Fibroblast of skin of right quadriceps (primary cell): ENCODE data around the gene SLIT3.
A peak's percentile ranks its signal among the peaks of the same experiment; 100 is the strongest.

Source experiments
- DNase-seq: peaks from one replicate; pipeline ENCODE4 v3.0.0-alpha.2; 2013

The SLIT3 gene

GRCh38 chr5:169013846-169014245 is 287.1 kb downstream of the SLIT3 start:
- DNase-seq, result peak; percentile 29

GRCh38 chr5:169013208-169013728 is 287.7 kb downstream of the SLIT3 start:
- peak; percentile 24 for DNase-seq

GRCh38 chr5:169012450-169012849 is 288.5 kb downstream of the SLIT3 start:
- no peak for DNase-seq

- no peak for DNase-seq
Observed at GRCh38 chr5:169011451-169011850, 289.5 kb downstream of the SLIT3 start.

GRCh38 chr5:169011009-169011408 is 289.9 kb downstream of the SLIT3 start:
- no peak for DNase-seq

- DNase-seq, result peak; percentile 23
Observed at GRCh38 chr5:169009123-169009522, 291.8 kb downstream of the SLIT3 start.

GRCh38 chr5:169006842-169007790 is 293.8 kb downstream of the SLIT3 start:
- DNase-seq, result peak; percentile 56

GRCh38 chr5:169004551-169004950 is 296.4 kb downstream of the SLIT3 start:
- DNase-seq, result peak; percentile 69

- peak; percentile 25 for DNase-seq
Observed at GRCh38 chr5:169003721-169004541, 297.0 kb downstream of the SLIT3 start.

GRCh38 chr5:169002953-169003555 is 297.9 kb downstream of the SLIT3 start:
- no peak for DNase-seq

GRCh38 chr5:169001394-169001793 is 299.5 kb downstream of the SLIT3 start:
- no peak for DNase-seq

GRCh38 chr5:168995024-168995423 is 305.9 kb downstream of the SLIT3 start:
- DNase-seq, result no peak

- peak; percentile 14 for DNase-seq
Observed at GRCh38 chr5:168992687-168993086, 308.3 kb downstream of the SLIT3 start.

GRCh38 chr5:168992016-168992415 is 308.9 kb downstream of the SLIT3 start:
- DNase-seq, result no peak

GRCh38 chr5:168991311-168991710 is 309.6 kb downstream of the SLIT3 start:
- no peak for DNase-seq

GRCh38 chr5:168990679-168991078 is 310.3 kb downstream of the SLIT3 start:
- no peak for DNase-seq

- DNase-seq, result no peak
Observed at GRCh38 chr5:168989731-168990505, 311.0 kb downstream of the SLIT3 start.

- DNase-seq, result no peak
Observed at GRCh38 chr5:168988699-168989098, 312.2 kb downstream of the SLIT3 start.

- peak; percentile 69 for DNase-seq
Observed at GRCh38 chr5:168987543-168988300, 313.2 kb downstream of the SLIT3 start.

- DNase-seq, result no peak
Observed at GRCh38 chr5:168985454-168985853, 315.5 kb downstream of the SLIT3 start.

GRCh38 chr5:168984135-168984675 is 316.7 kb downstream of the SLIT3 start:
- no peak for DNase-seq
